Thoracic aorta (tissue), 2 donors: ENCODE results near the gene SLF1. TPM values are rescaled to one million over a fixed set of nuclear protein-coding genes. Genes with fewer than 3 reads are reported as not detected.

Source experiments
- ATAC-seq: fragments of 150-250 bp; one replicate; pipeline ENCODE4 v1.8.0; 2017; ENCODE audit warnings: low read depth; ENCODE audit not compliant: insufficient number of reproducible peaks, low FRiP score
- DNase-seq: peaks from one replicate; pipeline ENCODE4 v3.0.0-alpha.2; 2020; ENCODE audit warnings: low spot score
- H3K27ac ChIP-seq, 2 donors: fragments of 200-600 bp; sonication (generic); 1 replicate in 1 of 2; 2 replicates in 1 of 2; pipeline ENCODE4 v1.5.1; 2016; ENCODE audit warnings: mild to moderate bottlenecking in 2 of 2, moderate library complexity in 2 of 2
- H3K27me3 ChIP-seq: fragments of 200-600 bp; sonication (generic); replicated peaks from 2 replicates; pipeline ENCODE4 v1.6.0; 2016; ENCODE audit warnings: mild to moderate bottlenecking; ENCODE audit not compliant: insufficient read depth
- H3K36me3 ChIP-seq: fragments of 200-600 bp; sonication (generic); one replicate; pipeline ENCODE4 v1.5.1; 2016
- H3K4me1 ChIP-seq, 2 donors: fragments of 200-600 bp; sonication (generic); 1 replicate in 1 of 2; 2 replicates in 1 of 2; pipeline versions ENCODE4 v1.5.1 to v1.6.0; 2016; ENCODE audit warnings: low read depth in 2 of 2, mild to moderate bottlenecking in 1 of 2; ENCODE audit not compliant: control insufficient read depth in 1 of 2
- H3K4me3 ChIP-seq: fragments of 200-600 bp; sonication (generic); 2 replicates; pipeline ENCODE4 v1.5.1; 2016; ENCODE audit warnings: mild to moderate bottlenecking
- H3K9me3 ChIP-seq: fragments of 200-600 bp; sonication (generic); 2 replicates; pipeline ENCODE4 v1.5.1; 2016
- CTCF ChIP-seq: fragments of 200-600 bp; sonication (generic); IDR thresholded peaks from one replicate; pipeline ENCODE4 v1.5.1; 2019; ENCODE audit warnings: antibody characterized with exemption
- total RNA-seq, 2 donors: library from RNA; depleted of rRNA; stranded (reverse); fragments of >200 nt; gene quantifications; one replicate each; pipeline versions ENCODE4 v1.1.0 to v1.2.3, GENCODE V29; 2016

The SLF1 gene
- total RNA-seq, 2 donors from 2014 or later = 2.3 to 2.7 TPM

DNA sequence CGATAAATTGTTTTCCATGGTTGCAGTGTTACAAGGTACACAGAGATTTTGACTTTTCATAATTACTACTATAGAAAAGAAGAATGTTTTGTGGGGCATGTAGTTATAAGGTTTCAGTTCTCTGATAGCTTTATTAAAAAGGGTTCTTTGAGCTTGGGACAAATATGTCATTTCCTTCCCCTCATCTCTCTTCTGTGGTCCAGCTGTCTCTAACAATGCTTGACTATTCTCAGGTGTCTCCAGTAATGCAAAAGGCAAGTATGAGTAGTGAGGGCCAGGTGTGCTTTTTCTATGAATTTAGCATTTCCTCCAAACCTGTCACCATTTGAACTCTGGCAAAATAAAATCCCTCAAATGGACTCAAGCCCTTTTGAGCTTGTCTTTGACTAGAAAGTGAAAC lies 84.3 kb downstream of the SLF1 start:
- Histone ChIP-seq H3K4me3 (no peak overlapping the region), H3K27ac (no peak overlapping the region), H3K9me3 (no peaks in the 10 kb centered on the region), H3K27me3 (no peaks in the 10 kb centered on the region), H3K4me1 (no peaks in the 10 kb centered on the region), H3K36me3 (no peaks in the 10 kb centered on the region)
- no peak for DNase-seq
- TF ChIP-seq CTCF = no peak
- no peak for ATAC-seq

GRCh38 chr5:94705427-94705826 lies 87.0 kb downstream of the SLF1 start:
- H3K9me3 ChIP-seq = no peaks in the 10 kb centered on the region
- no peaks in the 10 kb centered on the region for H3K27me3 ChIP-seq
- H3K4me3 ChIP-seq = no peak overlapping the region
- no peaks in the 10 kb centered on the region for H3K36me3 ChIP-seq
- no peak for ATAC-seq
- DNase-seq = no peak
- H3K4me1 ChIP-seq = no peaks in the 10 kb centered on the region
- TF ChIP-seq CTCF = no peak
- no peak overlapping the region for H3K27ac ChIP-seq

DNA sequence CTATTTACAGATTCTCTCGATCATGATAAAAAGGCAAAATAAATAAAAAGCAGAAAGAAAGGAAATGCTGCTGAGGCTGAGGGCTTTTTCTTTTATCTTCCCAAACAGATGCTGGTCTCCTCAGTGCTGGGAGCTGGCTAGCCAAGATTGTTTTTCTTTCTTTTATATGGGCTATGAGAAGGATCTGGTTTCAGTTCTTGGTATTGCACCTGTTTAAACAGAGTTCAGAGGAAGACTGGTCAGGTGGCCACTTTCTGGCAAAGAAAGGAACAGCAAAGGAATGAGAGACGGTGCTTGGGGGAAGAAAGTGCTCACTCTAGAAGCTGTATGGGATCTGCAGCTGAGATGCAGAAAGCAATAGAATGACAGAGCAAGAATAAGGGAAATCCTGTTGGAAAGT lies 88.9 kb downstream of the SLF1 start:
- TF ChIP-seq CTCF = no peak
- Histone ChIP-seq H3K4me1 (no peaks in the 10 kb centered on the region), H3K36me3 (no peaks in the 10 kb centered on the region), H3K9me3 (no peaks in the 10 kb centered on the region), H3K27ac (no peak overlapping the region), H3K27me3 (no peaks in the 10 kb centered on the region), H3K4me3 (no peak overlapping the region)
- ATAC-seq (no peak), DNase-seq (no peak)

DNA sequence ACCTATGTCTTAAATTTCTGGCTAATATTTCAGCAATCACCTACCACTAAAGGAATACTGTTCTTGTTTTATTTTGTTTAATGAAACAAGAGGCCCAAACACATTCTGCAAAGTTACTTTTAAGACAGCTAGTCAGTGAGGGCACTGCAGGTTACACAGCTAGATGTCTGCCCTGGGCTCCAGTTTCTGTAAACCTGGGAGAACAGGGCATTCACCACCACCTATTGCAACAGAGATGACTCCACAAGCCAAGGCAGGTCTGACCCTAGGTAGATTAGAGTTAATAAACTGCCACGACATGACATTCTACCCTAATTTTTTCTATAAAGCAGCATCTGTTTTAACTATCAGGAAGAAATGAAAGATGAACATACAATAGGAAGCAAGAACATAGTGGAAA lies 90.8 kb downstream of the SLF1 start:
- Histone ChIP-seq H3K36me3 (no peaks in the 10 kb centered on the region), H3K27me3 (no peaks in the 10 kb centered on the region), H3K4me3 (no peak overlapping the region), H3K4me1 (no peaks in the 10 kb centered on the region), H3K27ac (no peak overlapping the region), H3K9me3 (no peaks in the 10 kb centered on the region)
- ATAC-seq (no peak), DNase-seq (no peak)
- TF ChIP-seq CTCF = no peak

- no peaks in the 10 kb centered on the region for H3K9me3 ChIP-seq
- TF ChIP-seq CTCF = no peak
- H3K27ac ChIP-seq = no peak overlapping the region
- no peaks in the 10 kb centered on the region for H3K27me3 ChIP-seq
- DNase-seq (no peak), ATAC-seq (no peak)
- H3K4me3 ChIP-seq = no peak overlapping the region
- no peaks in the 10 kb centered on the region for H3K36me3 ChIP-seq
- H3K4me1 ChIP-seq = no peaks in the 10 kb centered on the region
These were observed 93.3 kb downstream of the SLF1 start for GRCh38 chr5:94711785-94712184.
